Keratinocyte (primary cell): Measurements from ENCODE around the gene P2RY8. TPM values are rescaled to one million over a fixed set of nuclear protein-coding genes. Genes with fewer than 3 reads are reported as not detected.
"Not testable (repeated sequence)": the region's sequence is repeated elsewhere in the genome, so short reads cannot be mapped to it uniquely, and the experiment has no call there.

Source experiments
- DNase-seq: peaks from one replicate; pipeline ENCODE4 v3.0.0-alpha.2; 2011; ENCODE audit warnings: low read depth, missing footprints, low spot score
- FAIRE-seq: peaks from 2 replicates; lab custom pipeline; 2011; peaks lifted over from hg19 to GRCh38; lab: Jason Lieb, UNC
- H2AFZ ChIP-seq: 2 replicates; pipeline ENCODE4 v1.6.0; 2012; ENCODE audit warnings: low read length, control low read depth, inconsistent platforms; ENCODE audit not compliant: control insufficient read depth
- H3K27ac ChIP-seq: 2 replicates; pipeline ENCODE4 v1.5.1; 2011; ENCODE audit warnings: low read length; ENCODE audit not compliant: control insufficient read depth, insufficient read depth
- H3K27me3 ChIP-seq: 3 replicates; pipeline ENCODE4 v1.6.0; 2011; ENCODE audit warnings: low read length; ENCODE audit not compliant: control insufficient read depth, insufficient read depth; ENCODE audit errors: extremely low read depth
- H3K36me3 ChIP-seq, 2 experiments: 2 replicates in 1 of 2; 3 replicates in 1 of 2; pipeline ENCODE4 v1.5.1; 2011; ENCODE audit warnings: low read length in 2 of 2, mild to moderate bottlenecking in 1 of 2; ENCODE audit not compliant: control insufficient read depth in 2 of 2, insufficient read depth in 2 of 2; ENCODE audit errors: extremely low read depth in 1 of 2
- H3K4me1 ChIP-seq: 3 replicates; pipeline ENCODE4 v1.5.1; 2011; ENCODE audit warnings: low read length; ENCODE audit not compliant: control insufficient read depth, insufficient read depth; ENCODE audit errors: extremely low read depth
- H3K4me2 ChIP-seq: 3 replicates; pipeline ENCODE4 v1.6.0; 2011; ENCODE audit warnings: low read depth, low read length; ENCODE audit not compliant: control insufficient read depth, insufficient read depth; ENCODE audit errors: extremely low read depth
- H3K4me3 ChIP-seq, 3 experiments: fragments of 200-600 bp in 1 of 3; sonication (generic) in 1 of 3; 2 replicates in 2 of 3; 3 replicates in 1 of 3; pipeline ENCODE4 v1.5.1; 2011 to 2016; ENCODE audit warnings: low read length in 3 of 3, mild to moderate bottlenecking in 3 of 3, control low read depth in 2 of 3, inconsistent platforms in 1 of 3, low read depth in 1 of 3, mixed read lengths in 1 of 3, mixed run types in 1 of 3, moderate library complexity in 1 of 3; ENCODE audit not compliant: control insufficient read depth in 2 of 3, insufficient read depth in 2 of 3; ENCODE audit errors: extremely low read depth in 1 of 3
- H3K79me2 ChIP-seq: 2 replicates; pipeline ENCODE4 v1.6.0; 2012; ENCODE audit warnings: low read length; ENCODE audit not compliant: control insufficient read depth, insufficient read depth
- H3K9ac ChIP-seq: 3 replicates; pipeline ENCODE4 v1.6.0; 2011; ENCODE audit warnings: low read length; ENCODE audit not compliant: control insufficient read depth, insufficient read depth; ENCODE audit errors: extremely low read depth
- H3K9me1 ChIP-seq: 3 replicates; pipeline ENCODE4 v1.6.0; 2011; ENCODE audit warnings: low read length; ENCODE audit not compliant: control insufficient read depth, insufficient read depth; ENCODE audit errors: extremely low read depth
- H3K9me3 ChIP-seq: 2 replicates; pipeline ENCODE4 v1.5.1; 2012; ENCODE audit warnings: low read depth, low read length; ENCODE audit not compliant: control insufficient read depth
- H4K20me1 ChIP-seq: 3 replicates; pipeline ENCODE4 v1.6.0; 2011; ENCODE audit warnings: low read length; ENCODE audit not compliant: control insufficient read depth, insufficient read depth; ENCODE audit errors: extremely low read depth
- EZH2 ChIP-seq: IDR thresholded peaks from one replicate; pipeline ENCODE4 v1.6.1; 2012; ENCODE audit warnings: inconsistent platforms, mild to moderate bottlenecking, low read length, moderate library complexity
- dilution Hi-C: fragments of 300-500 bp; cut with MboI; formaldehyde crosslinking; loops from one replicate; pipeline ENCODE4 v1.7.0; 2020; ENCODE audit warnings: low sequenced_read_pairs; ENCODE audit not compliant: extremely low pct_ligation_motif_present
- polyA plus RNA-seq, 5 experiments: library from polyadenylated mRNA; depleted of rRNA in 3 of 5; stranded (reverse) in 3 of 5; stranded (forward) in 1 of 5; unstranded in 1 of 5; fragments of >200 nt; gene quantifications; 1 replicate in 1 of 5; 2 replicates in 3 of 5; 3 replicates in 1 of 5; pipeline versions ENCODE4 v1.2.1 to v1.2.3, GENCODE V29; 2011 to 2012; ENCODE audit warnings: missing spikeins in 2 of 5, low read depth in 1 of 5, low replicate concordance in 1 of 5
- TF ChIP-seq, protein P1 (sequence below), 3 experiments: IDR thresholded peaks in 1 of 3; conservative IDR thresholded peaks in 1 of 3; optimal IDR thresholded peaks in 1 of 3; 2 replicates in 2 of 3; 3 replicates in 1 of 3; pipeline versions ENCODE3 to v1.5.1; 2011; ENCODE audit warnings: low read length in 3 of 3, mild to moderate bottlenecking in 3 of 3, moderate library complexity in 2 of 3, control low read depth in 1 of 3, inconsistent platforms in 1 of 3; ENCODE audit not compliant: insufficient read depth in 2 of 3; ENCODE audit errors: extremely low read depth in 1 of 3

Gene P2RY8
- polyA plus RNA-seq, 1 donor (not counting 4 experiments of a cell fraction or from before 2014, with no cell fraction given) = not detected

DNA sequence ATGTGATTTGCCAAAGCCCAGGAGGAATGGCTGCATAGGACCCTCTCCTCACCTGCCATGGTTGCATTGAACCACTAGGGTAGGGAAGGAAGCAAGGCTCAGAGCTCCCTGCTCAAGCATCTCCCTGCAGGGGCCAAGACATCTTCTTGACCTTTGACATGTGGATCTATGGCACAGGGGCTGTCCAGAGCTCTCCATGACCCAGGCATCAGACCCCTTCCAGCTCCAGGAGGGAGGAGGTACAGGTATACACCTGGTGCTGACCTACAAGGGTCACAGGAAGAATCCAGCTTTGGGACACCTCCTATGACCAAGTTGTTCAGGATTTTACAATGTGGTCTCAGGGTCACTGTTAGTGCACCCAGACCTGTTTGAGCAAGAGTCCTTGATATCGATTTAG is 61.1 kb downstream of the P2RY8 start:
- H3K9me3 ChIP-seq = no peaks in the 10 kb centered on the region
- dilution Hi-C loops = no loop called here
- no peak for FAIRE-seq

DNA sequence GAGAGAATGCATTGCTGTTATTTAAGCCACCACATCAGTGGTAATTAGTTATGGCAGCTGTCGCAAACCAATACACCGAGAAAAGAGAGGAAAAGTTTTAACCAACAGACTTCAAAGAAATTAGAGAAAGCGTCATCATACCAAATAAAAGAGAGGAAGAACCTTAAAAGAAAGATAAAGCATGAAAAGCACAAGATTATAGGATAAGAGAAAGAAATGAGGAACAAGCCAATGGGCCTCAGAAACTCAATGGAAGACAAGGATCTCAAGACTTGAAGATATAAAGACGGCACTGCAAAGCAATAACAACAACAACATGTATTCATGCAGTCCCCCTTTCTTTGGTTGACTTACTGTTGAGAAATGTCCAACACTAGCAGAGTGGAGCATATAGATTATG is 61.5 kb downstream of the P2RY8 start:
- Histone ChIP-seq H3K4me3 (no peak overlapping the region), H4K20me1 (no peaks in the 10 kb centered on the region), H3K9me1 (no peaks in the 10 kb centered on the region), H3K36me3 (no peaks in the 10 kb centered on the region), H3K79me2 (no peaks in the 10 kb centered on the region), H2AFZ (no peak overlapping the region), H3K27me3 (no peaks in the 10 kb centered on the region), H3K4me2 (no peak overlapping the region), H3K9me3 (no peaks in the 10 kb centered on the region), H3K4me1 (no peaks in the 10 kb centered on the region), H3K27ac (no peak overlapping the region), H3K9ac (no peak overlapping the region)
- dilution Hi-C loops = no loop called here
- DNase-seq = no peak
- TF ChIP-seq EZH2 = no peak
- TF ChIP-seq, protein P1, sequence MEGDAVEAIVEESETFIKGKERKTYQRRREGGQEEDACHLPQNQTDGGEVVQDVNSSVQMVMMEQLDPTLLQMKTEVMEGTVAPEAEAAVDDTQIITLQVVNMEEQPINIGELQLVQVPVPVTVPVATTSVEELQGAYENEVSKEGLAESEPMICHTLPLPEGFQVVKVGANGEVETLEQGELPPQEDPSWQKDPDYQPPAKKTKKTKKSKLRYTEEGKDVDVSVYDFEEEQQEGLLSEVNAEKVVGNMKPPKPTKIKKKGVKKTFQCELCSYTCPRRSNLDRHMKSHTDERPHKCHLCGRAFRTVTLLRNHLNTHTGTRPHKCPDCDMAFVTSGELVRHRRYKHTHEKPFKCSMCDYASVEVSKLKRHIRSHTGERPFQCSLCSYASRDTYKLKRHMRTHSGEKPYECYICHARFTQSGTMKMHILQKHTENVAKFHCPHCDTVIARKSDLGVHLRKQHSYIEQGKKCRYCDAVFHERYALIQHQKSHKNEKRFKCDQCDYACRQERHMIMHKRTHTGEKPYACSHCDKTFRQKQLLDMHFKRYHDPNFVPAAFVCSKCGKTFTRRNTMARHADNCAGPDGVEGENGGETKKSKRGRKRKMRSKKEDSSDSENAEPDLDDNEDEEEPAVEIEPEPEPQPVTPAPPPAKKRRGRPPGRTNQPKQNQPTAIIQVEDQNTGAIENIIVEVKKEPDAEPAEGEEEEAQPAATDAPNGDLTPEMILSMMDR (optimal IDR thresholded peaks at IDR 0.05 in 1 of 3, IDR thresholded peaks at IDR 0.05 in 1 of 3, conservative IDR thresholded peaks at IDR 0.05 in 1 of 3; ENCODE audit: extremely low read depth in 1 of 3, insufficient read depth in 2 of 3, low read length in 3 of 3) = no peak
- FAIRE-seq = no peak

More for the DNA sequence above, 61.1 kb downstream of the P2RY8 start:
- no peaks in the 10 kb centered on the region for H4K20me1 ChIP-seq
- no peaks in the 10 kb centered on the region for H3K9me1 ChIP-seq
- H3K4me1 ChIP-seq = no peaks in the 10 kb centered on the region
- no peak overlapping the region for H3K9ac ChIP-seq
- H3K4me2 ChIP-seq = no peak overlapping the region
- H3K27ac ChIP-seq = no peak overlapping the region
- no peak for TF ChIP-seq EZH2
- TF ChIP-seq, protein P1 (optimal IDR thresholded peaks at IDR 0.05 in 1 of 3, IDR thresholded peaks at IDR 0.05 in 1 of 3, conservative IDR thresholded peaks at IDR 0.05 in 1 of 3; ENCODE audit: extremely low read depth in 1 of 3, insufficient read depth in 2 of 3, low read length in 3 of 3) = no peak
- H2AFZ ChIP-seq = no peak overlapping the region
- no peak for DNase-seq
- H3K79me2 ChIP-seq = no peaks in the 10 kb centered on the region
- no peak overlapping the region for H3K4me3 ChIP-seq
- no peaks in the 10 kb centered on the region for H3K27me3 ChIP-seq
- no peaks in the 10 kb centered on the region for H3K36me3 ChIP-seq

DNA sequence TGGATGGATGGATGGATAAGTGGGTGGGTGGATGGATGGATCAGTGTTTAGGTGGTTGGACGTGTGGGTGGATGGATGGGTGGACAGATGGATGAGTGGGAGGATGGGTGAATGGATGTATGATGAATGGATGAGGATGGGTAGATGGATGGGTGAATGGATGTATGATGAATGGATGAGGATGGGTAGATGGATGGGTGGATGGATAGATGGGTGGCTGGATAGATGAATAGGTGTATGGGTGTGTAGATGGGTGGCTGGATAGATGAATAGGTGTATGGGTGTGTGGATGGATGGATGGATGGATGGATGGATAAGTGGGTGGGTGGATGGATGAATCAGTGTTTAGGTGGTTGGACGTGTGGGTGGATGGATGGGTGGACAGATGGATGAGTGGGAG is 62.4 kb downstream of the P2RY8 start:
- FAIRE-seq, H3K4me3 ChIP-seq, H4K20me1 ChIP-seq, H3K9me1 ChIP-seq, DNase-seq, H3K27me3 ChIP-seq, H2AFZ ChIP-seq, H3K9me3 ChIP-seq, H3K27ac ChIP-seq, H3K36me3 ChIP-seq, H3K4me1 ChIP-seq, dilution Hi-C loops, H3K9ac ChIP-seq, H3K4me2 ChIP-seq, H3K79me2 ChIP-seq: not testable (repeated sequence)
